ENCODE results near the gene CHMP2A. TPM values are rescaled to one million over a fixed set of nuclear protein-coding genes. Genes with fewer than 3 reads are reported as not detected.
A peak's percentile ranks its signal among the peaks of the same experiment; 100 is the strongest.

Gene CHMP2A
- total and polyA plus RNA-seq, 2 experiments from 2014 or later = 88.6 to 186 TPM

GRCh38 chr19:58568453-58569130, 13.7 kb upstream of the CHMP2A start:
- H3K4me3 ChIP-seq = no peak overlapping the region
- no peaks in the 10 kb centered on the region for H3K9me3 ChIP-seq (ENCODE audit: low read depth)
- in situ Hi-C loops (cut with MboI) = no loop called here
- no peak overlapping the region for H2AFZ ChIP-seq
- 70 to 74% methylated on average over 4 of the region's 4 CpGs for WGBS, 2 experiments (ENCODE audit: low coverage in 1 of 2, low lambda C conversion rate in 2 of 2, missing lambda C conversion rate in 2 of 2)
- peaks cover 11% of the 10 kb centered on the region for H3F3A ChIP-seq (ENCODE audit: insufficient read depth)
- H4K20me1 ChIP-seq (ENCODE audit: insufficient read depth) = no peaks in the 10 kb centered on the region
- no peak for DNase-seq
- no peak for TF ChIP-seq EZH2 (IDR thresholded peaks at IDR 0.05; ENCODE audit: insufficient read depth, poor library complexity, severe bottlenecking)
- no peak for TF ChIP-seq EZH2phosphoT487 (IDR thresholded peaks at IDR 0.05; ENCODE audit: insufficient read depth, low read depth)
- H3K9ac ChIP-seq = no peak overlapping the region
- no peaks in the 10 kb centered on the region for H3K9me2 ChIP-seq (ENCODE audit: insufficient read depth)
- no peaks in the 10 kb centered on the region; the same call in 1 of the 2 replicates for H3K36me3 ChIP-seq (ENCODE audit: low read depth)
- no peak overlapping the region for H3K4me2 ChIP-seq (ENCODE audit: unreplicated experiment)
- peaks cover 9% of the 10 kb centered on the region for H3K79me2 ChIP-seq (ENCODE audit: insufficient read depth)
- no peak overlapping the region for H3K27ac ChIP-seq
- peaks cover 2% of the 10 kb centered on the region; the same call in 1 of the 2 replicates for H3K4me1 ChIP-seq (ENCODE audit: insufficient read depth)
- H3K27me3 ChIP-seq (replicated peaks; ENCODE audit: insufficient read depth) = no peaks in the 10 kb centered on the region

- WGBS, 2 experiments (ENCODE audit: low coverage in 1 of 2, low lambda C conversion rate in 2 of 2, missing lambda C conversion rate in 2 of 2) = 95 to 100% methylated on average over 5 of the region's 5 CpGs
- H3K4me2 ChIP-seq (ENCODE audit: unreplicated experiment) = no peak overlapping the region
- TF ChIP-seq EZH2 (IDR thresholded peaks at IDR 0.05; ENCODE audit: insufficient read depth, poor library complexity, severe bottlenecking) (no peak), EZH2phosphoT487 (IDR thresholded peaks at IDR 0.05; ENCODE audit: insufficient read depth, low read depth) (no peak)
- no peaks in the 10 kb centered on the region for H3K9me3 ChIP-seq (ENCODE audit: low read depth)
- DNase-seq = no peak
- H3K4me1 ChIP-seq (ENCODE audit: insufficient read depth) = peaks cover 12% of the 10 kb centered on the region; the same call in 1 of the 2 replicates
- no peaks in the 10 kb centered on the region for H3K9me2 ChIP-seq (ENCODE audit: insufficient read depth)
- H3K27me3 ChIP-seq (replicated peaks; ENCODE audit: insufficient read depth) = no peaks in the 10 kb centered on the region
- in situ Hi-C loops (cut with MboI) = no loop called here
- H3F3A ChIP-seq (ENCODE audit: insufficient read depth) = peaks cover 14% of the 10 kb centered on the region
- H4K20me1 ChIP-seq (ENCODE audit: insufficient read depth) = no peaks in the 10 kb centered on the region
- H2AFZ ChIP-seq = no peak overlapping the region
- no peak overlapping the region for H3K4me3 ChIP-seq
- no peak overlapping the region for H3K9ac ChIP-seq
- no peak overlapping the region for H3K27ac ChIP-seq
- H3K36me3 ChIP-seq (ENCODE audit: low read depth) = no peaks in the 10 kb centered on the region; the same call in 1 of the 2 replicates
- H3K79me2 ChIP-seq (ENCODE audit: insufficient read depth) = peaks cover 4% of the 10 kb centered on the region
Observed at GRCh38 chr19:58566989-58567388, 12.1 kb upstream of the CHMP2A start.

GRCh38 chr19:58563823-58564222, 8.9 kb upstream of the CHMP2A start:
- H3K9me3 ChIP-seq (ENCODE audit: low read depth) = no peaks in the 10 kb centered on the region
- WGBS, 2 experiments (ENCODE audit: low coverage in 1 of 2, low lambda C conversion rate in 2 of 2, missing lambda C conversion rate in 2 of 2) = 42 to 46% methylated on average over 6 of the region's 6 CpGs
- H3K4me2 ChIP-seq (ENCODE audit: unreplicated experiment) = no peak overlapping the region
- no peaks in the 10 kb centered on the region for H4K20me1 ChIP-seq (ENCODE audit: insufficient read depth)
- DNase-seq = no peak
- no peak overlapping the region for H3K27ac ChIP-seq
- H3K36me3 ChIP-seq (ENCODE audit: low read depth) = no peaks in the 10 kb centered on the region; the same call in 1 of the 2 replicates
- H3K9me2 ChIP-seq (ENCODE audit: insufficient read depth) = no peaks in the 10 kb centered on the region
- H3K9ac ChIP-seq = no peak overlapping the region
- no peak overlapping the region for H3K4me3 ChIP-seq
- H3F3A ChIP-seq (ENCODE audit: insufficient read depth) = peaks cover 34% of the 10 kb centered on the region
- no peak overlapping the region for H2AFZ ChIP-seq
- TF ChIP-seq EZH2phosphoT487 (IDR thresholded peaks at IDR 0.05; ENCODE audit: insufficient read depth, low read depth) = no peak
- in situ Hi-C loops (cut with MboI) = no loop called here
- no peaks in the 10 kb centered on the region for H3K79me2 ChIP-seq (ENCODE audit: insufficient read depth)
- H3K27me3 ChIP-seq (replicated peaks; ENCODE audit: insufficient read depth) = no peaks in the 10 kb centered on the region
- peaks cover 18% of the 10 kb centered on the region for H3K4me1 ChIP-seq (ENCODE audit: insufficient read depth)

- Histone ChIP-seq H3K27me3 (replicated peaks; ENCODE audit: insufficient read depth) (no peaks in the 10 kb centered on the region), H3K27ac (no peak overlapping the region), H3K4me3 (peak overlapping the region; percentile 61), H3F3A (ENCODE audit: insufficient read depth) (peaks cover 34% of the 10 kb centered on the region), H3K9me3 (ENCODE audit: low read depth) (no peaks in the 10 kb centered on the region), H3K4me2 (ENCODE audit: unreplicated experiment) (peak overlapping the region; percentile 75), H3K79me2 (ENCODE audit: insufficient read depth) (peaks cover under 1% of the 10 kb centered on the region; the same call in 1 of the 2 replicates), H3K4me1 (ENCODE audit: insufficient read depth) (peaks cover 18% of the 10 kb centered on the region), H2AFZ (no peak overlapping the region), H3K9me2 (ENCODE audit: insufficient read depth) (no peaks in the 10 kb centered on the region), H3K9ac (peak overlapping the region; percentile 65; the same call in 1 of the 2 replicates), H3K36me3 (ENCODE audit: low read depth) (no peaks in the 10 kb centered on the region; the same call in 1 of the 2 replicates), H4K20me1 (ENCODE audit: insufficient read depth) (no peaks in the 10 kb centered on the region)
- no peak for TF ChIP-seq EZH2 (IDR thresholded peaks at IDR 0.05; ENCODE audit: insufficient read depth, poor library complexity, severe bottlenecking)
- TF ChIP-seq EZH2phosphoT487 (IDR thresholded peaks at IDR 0.05; ENCODE audit: insufficient read depth, low read depth) = no peak
- in situ Hi-C loops (cut with MboI) = no loop called here
- DNase-seq = peak; percentile 33
- whole genome bisulfite sequencing, 2 experiments (ENCODE audit: low coverage in 1 of 2, low lambda C conversion rate in 2 of 2, missing lambda C conversion rate in 2 of 2) = 3 to 6% methylated on average over 24 to 35 of the region's 40 CpGs
Observed at GRCh38 chr19:58563034-58563573, 8.2 kb upstream of the CHMP2A start.

Data from GM23248 (cell line).